GM21619 (cell line): ENCODE results near the gene GBX2.

Experiments
- ATAC-seq: cut with Tn5 transposase; IDR thresholded peaks from one replicate; pipeline ENCODE4 v1.9.1; 2021; ENCODE audit not compliant: unreplicated experiment

The GBX2 gene

DNA sequence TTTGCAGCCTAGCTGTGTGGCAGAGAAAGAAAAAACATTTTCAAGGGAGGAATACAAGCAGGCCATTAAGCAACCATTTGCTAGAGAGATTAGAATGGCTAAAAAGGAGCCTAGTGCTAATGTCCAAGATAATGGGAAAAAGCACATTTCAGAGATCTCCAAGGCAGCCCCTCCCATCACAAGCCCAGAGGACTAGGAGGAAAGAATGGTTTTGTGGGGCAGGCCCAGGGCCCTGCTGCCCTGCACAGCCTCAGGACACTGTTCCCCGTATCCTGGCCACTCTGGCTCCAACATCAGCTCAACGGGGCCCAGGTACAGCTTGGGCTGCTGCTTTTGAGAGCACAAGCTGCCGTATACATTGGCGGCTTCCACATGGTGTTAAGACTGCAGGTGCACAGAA, 16.5 kb upstream of the GBX2 start:
- no peak for ATAC-seq

DNA sequence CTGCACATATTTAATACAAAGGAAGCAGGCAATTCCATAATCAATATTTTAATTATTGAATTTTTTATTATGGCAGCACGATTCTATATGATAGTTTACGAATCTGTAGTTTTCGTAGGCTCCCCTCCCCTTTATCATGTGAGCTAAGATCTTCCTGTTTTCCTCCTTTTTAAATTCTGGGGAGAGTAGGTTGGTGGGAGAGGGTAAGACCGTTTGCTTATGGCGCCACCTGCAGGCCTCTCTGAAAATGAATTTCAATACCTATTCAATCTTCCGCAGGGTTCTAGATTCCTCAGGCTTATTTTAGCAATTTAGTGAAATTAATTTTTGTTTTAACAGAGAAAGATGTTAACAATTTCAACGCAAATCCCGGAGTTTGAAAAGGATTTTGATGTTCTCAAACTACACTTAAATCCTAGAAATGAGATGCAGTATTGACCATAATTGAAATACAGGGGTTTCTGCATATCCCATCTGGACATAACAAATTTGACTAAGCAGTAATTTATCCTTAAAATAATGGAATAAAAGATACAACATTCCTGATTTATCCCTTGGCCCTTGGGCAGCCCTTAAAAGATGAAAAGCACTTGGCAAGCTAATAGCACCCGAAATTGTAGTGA, 12.8 kb upstream of the GBX2 start:
- ATAC-seq: no peak

DNA sequence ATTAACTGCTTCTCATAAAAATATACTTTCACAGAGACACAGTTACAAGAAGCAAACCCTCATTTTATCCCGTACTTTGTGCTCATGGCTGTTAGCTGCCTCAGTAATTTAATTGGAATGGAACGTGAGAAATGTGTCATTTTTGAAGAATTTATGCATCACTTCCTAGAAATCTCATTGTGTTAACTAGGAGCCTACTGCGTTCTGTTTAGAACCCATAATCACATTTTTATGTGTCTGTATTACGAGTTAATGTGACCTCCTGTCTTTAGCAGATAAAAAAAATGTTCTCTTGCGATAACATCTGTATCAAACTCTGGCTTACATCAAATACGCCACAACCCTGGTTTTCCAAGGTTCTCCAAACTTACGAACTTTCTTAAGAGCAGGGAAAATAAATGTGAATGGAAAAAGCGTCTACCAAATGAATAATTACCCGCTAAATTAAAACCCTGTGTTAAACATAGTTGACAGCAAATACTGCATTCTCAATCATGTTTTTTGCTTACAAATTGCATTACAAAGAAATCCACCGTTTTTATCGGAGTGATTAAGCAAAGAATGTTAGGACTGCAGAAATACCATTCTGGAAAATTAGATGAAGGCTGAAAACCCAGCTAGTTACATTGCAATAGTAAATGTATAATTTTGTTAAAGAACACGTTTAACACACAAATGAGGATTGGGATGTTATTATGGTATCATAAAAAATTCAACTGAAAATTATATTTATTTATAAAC, 12.1 kb upstream of the GBX2 start:
- no peak for ATAC-seq

GRCh38 chr2:236179236-236180075, 11.3 kb upstream of the GBX2 start:
- ATAC-seq: no peak

DNA sequence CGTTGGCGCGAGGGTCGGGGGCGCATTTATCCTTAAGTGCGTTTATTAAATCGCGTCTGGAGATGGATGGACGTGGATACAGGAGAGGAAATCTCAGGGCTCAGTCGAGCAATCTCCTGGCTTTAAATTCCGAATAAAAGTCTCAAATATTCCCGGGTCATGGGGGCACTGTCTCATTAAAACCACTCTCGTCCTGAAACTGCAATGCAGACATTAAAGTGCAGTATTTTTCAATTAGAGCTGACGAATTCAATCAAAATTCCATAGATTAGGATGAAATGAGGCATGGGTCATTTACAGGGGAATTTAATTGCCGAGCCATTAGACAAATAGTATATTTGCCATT, 10.7 kb upstream of the GBX2 start:
- no peak for ATAC-seq

DNA sequence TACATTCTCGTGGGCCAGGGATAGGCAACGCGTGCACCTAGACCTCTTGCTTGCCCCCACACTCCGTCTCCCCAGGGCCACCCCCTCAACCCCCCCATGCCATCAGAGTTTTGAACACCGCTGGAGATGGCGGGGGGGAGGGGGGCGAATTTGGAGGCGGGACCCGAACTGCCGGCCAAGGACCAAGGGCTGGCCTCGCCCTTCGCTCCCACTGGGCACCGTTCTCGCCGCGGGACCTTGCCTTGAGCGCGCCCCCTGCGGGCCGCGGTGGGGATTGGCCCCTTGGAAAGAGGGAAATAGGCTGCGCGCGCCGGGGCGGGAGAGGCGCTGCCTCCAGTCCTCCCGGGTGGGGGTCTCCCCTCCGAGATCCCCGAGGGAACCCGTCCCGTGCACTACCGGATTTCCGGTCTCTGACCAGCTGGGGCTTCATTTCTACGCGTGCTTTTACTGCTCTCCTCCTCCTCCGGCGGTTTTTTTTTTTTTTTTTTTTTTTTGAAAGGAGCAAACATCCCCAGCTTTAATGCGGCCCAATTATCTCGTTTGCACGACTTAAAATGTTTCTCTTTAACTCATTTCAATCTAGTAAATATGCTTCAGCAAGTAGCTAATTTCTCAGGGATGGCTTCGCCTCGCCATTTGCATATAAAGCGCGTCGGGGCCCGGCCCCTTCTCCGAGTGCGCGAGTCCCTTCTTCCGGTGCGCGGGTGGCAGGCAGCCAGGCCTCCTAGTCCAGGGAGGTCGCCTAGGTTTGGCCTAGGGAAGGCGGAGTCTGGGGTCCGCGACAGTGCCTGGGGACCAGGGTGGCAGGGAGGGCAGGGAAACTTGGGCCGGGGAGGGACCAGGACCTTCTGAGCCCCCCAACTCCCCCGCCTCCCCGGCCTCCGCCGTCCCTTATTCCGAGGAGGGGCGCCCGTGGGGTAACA, 10.0 kb upstream of the GBX2 start:
- no peak for ATAC-seq

DNA sequence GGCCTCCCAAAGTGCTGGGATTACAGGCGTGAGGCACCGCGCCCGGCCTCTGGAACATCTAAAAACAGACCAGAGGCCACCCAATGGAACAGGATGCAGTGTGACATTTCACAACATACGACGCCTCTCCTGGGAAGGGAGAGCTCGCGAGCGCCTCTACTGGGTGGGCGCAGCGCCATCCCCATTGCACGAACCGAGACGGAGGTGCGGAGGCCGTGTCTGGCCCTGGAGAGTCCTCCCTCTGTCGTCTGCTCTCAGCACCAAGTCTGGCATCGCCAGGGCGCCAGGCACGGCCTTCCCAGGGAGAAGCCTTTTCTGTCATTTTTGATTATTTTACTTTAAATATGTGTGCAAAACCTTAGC, 9.4 kb upstream of the GBX2 start:
- ATAC-seq: no peak

DNA sequence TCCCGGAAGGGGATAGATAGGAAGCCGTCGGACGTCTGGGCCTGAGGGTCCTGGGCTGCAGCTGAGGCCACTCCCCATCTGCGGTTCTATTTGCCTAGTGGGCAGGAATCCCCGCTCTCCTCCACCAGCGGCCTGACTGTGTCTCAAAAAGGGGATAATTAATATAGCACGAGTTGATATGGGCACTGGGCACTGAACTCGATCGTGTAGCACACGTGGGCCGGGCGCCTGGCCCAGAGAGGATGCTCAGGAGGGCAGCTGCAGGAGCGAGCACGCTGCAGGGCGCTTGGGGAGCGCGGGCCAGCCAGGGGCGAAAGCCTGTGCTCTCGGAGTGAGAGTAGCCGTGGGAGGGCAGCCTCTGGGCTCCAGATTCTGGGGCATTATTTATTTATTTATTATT, 8.8 kb upstream of the GBX2 start:
- no peak for ATAC-seq

GRCh38 chr2:236176417-236176816, 8.2 kb upstream of the GBX2 start:
- no peak for ATAC-seq

- no peak for ATAC-seq
Observed at GRCh38 chr2:236175548-236176150, 7.5 kb upstream of the GBX2 start.

- no peak for ATAC-seq
Observed at GRCh38 chr2:236173729-236174607, 5.8 kb upstream of the GBX2 start.

DNA sequence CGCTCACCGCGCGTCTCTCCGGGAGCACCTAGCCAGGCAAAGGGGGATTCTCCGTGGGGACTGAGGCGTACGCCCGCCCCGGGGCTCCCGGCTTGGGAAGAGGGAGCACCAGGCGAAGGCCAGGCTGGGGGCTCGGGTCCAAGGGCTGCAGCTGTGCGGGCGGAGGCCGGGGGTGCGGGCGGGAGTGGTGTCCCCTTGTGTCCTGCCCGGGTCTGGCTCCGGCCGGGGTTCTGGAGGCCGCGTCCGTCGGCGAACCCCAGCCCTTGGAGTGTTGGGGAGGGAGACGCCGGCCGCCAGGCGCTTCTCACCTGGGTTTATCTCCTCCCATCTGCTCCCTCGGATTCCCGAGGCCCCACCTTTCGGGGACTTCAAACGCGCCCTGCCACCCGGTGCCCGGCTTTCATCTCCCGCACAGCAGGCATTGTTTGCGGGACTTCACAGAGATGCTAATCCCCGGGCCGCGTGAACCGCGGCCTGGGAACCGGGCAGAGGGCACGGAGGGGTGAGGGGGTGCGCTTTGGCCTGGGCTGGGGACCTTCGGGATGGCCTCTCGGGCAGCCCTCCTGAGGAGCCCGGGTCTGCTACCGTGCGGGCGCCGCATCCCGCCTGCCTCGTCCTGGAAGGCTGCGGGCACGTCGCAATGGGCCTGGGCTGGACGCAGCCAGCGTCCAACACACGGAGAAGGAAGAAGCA, 5.0 kb upstream of the GBX2 start:
- ATAC-seq: no peak

- ATAC-seq: no peak
Observed at GRCh38 chr2:236172255-236173035, 4.3 kb upstream of the GBX2 start.

- no peak for ATAC-seq
Observed at GRCh38 chr2:236171680-236172254, 3.6 kb upstream of the GBX2 start.

GRCh38 chr2:236171181-236171679, 3.0 kb upstream of the GBX2 start:
- no peak for ATAC-seq

DNA sequence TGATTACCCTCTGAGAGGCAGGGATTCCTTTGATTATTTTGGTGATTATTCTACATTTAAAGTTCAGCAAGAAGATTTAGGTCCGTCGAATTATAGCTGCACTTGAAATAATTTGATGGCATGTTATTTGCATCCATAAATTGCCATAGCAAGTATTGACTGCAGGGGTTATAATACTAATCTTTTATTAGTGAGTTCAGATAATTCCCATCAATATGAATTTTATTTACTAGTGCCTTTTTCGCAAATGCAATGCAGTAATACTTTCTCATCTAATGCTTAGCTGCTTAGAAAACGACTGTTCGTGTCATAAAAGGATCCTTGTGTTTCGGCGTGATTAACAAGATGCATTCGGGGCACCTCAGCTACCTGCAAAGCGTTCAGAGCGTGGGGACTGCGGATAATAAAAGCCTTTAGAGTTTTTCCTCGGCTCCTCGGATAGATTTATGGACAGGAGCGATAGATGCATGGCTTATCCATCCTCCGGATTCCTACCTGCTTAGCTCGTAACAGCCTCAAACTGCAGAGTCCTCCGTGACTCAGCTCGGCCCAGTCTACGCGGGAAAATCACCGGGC, 2.5 kb upstream of the GBX2 start:
- ATAC-seq: no peak
